K562 (cell line): ENCODE data around the gene GNAL. TPM values are rescaled to one million over a fixed set of nuclear protein-coding genes. Genes with fewer than 3 reads are reported as not detected.

Experiments
- ATAC-seq: fragments of 200-7000 bp; cut with Tn5 transposase; 3 replicates; pipeline ENCODE4 v1.9.1; 2020; ENCODE audit warnings: moderate library complexity
- BruUV-seq: library from RNA; stranded (reverse); fragments of 400-500 nt; replicated peaks from 2 replicates; lab custom pipeline; 2021; lab: Mats Ljungman, UMichigan
- CTCF ChIA-PET: fragments of 300-600 bp; formaldehyde crosslinking; extraction: SDS; loops from one replicate; lab custom pipeline; 2021; ENCODE audit warnings: low intra/inter-chr PET ratio; lab: Yijun Ruan, JAX
- POLR2A ChIA-PET: fragments of 300-600, 350-650 bp; sonication (Branson Sonifier 250); formaldehyde crosslinking; extraction: SDS; loops from one replicate; lab custom pipeline; 2021; ENCODE audit warnings: antibody characterized with exemption, inconsistent platforms; lab: Yijun Ruan, JAX
- DNase-seq, 4 experiments: peaks; one replicate each; pipeline versions ENCODE4 v3.0.0 to v3.0.0-alpha.2; 2011 to 2018; ENCODE audit warnings: low spot score in 3 of 4, mixed read lengths in 3 of 4; ENCODE audit errors: extremely low read depth in 1 of 4
- FAIRE-seq: peaks from 2 replicates; lab custom pipeline; 2011; peaks lifted over from hg19 to GRCh38; lab: Jason Lieb, UNC
- H2AFZ ChIP-seq: 2 replicates; pipeline ENCODE4 v1.6.0; 2011; ENCODE audit warnings: low read depth, low read length, control low read depth, inconsistent platforms
- H3K27ac ChIP-seq: fragments of 200-600 bp; 3 replicates; pipeline ENCODE4 v1.8.0; 2011; ENCODE audit warnings: low read depth, mild to moderate bottlenecking, control low read depth, inconsistent platforms, low read length, moderate library complexity, mixed read lengths; ENCODE audit errors: extremely low read depth
- H3K27me3 ChIP-seq, 2 experiments: fragments of 300-600 bp in 1 of 2; 2 replicates in 1 of 2; 3 replicates in 1 of 2; pipeline versions ENCODE4 v1.6.0 to v1.8.0; 2011; ENCODE audit warnings: inconsistent platforms in 2 of 2, low read length in 2 of 2, mild to moderate bottlenecking in 1 of 2, mixed read lengths in 1 of 2, moderate library complexity in 1 of 2; ENCODE audit not compliant: control insufficient read depth in 2 of 2, insufficient read depth in 2 of 2
- H3K36me3 ChIP-seq: fragments of 300-600 bp; 3 replicates; pipeline ENCODE4 v1.8.0; 2011; ENCODE audit warnings: mild to moderate bottlenecking, low read length, inconsistent platforms; ENCODE audit not compliant: control insufficient read depth, insufficient read depth
- H3K4me1 ChIP-seq, 2 experiments: fragments of 200-600 bp in 1 of 2; replicated peaks in 1 of 2; 2 replicates in 1 of 2; 3 replicates in 1 of 2; pipeline versions ENCODE4 v1.5.1 to v1.8.0; 2011; ENCODE audit warnings: inconsistent platforms in 2 of 2, low read length in 2 of 2, mild to moderate bottlenecking in 1 of 2, mixed read lengths in 1 of 2, moderate library complexity in 1 of 2; ENCODE audit not compliant: control insufficient read depth in 2 of 2, insufficient read depth in 2 of 2
- H3K4me2 ChIP-seq: 2 replicates; pipeline ENCODE4 v1.6.1; 2011; ENCODE audit warnings: low read length, control low read depth, inconsistent platforms, mixed read lengths; ENCODE audit not compliant: insufficient read depth
- H3K4me3 ChIP-seq: fragments of 200-600 bp; sonication (generic), shearing (Covaris generic); 2 replicates; pipeline ENCODE4 v1.5.1; 2016; ENCODE audit warnings: control low read depth, inconsistent platforms
- H3K79me2 ChIP-seq: fragments of 200-600 bp; 3 replicates; pipeline ENCODE4 v1.8.0; 2011; ENCODE audit warnings: low read length, inconsistent platforms; ENCODE audit not compliant: control insufficient read depth, insufficient read depth
- H3K9ac ChIP-seq, 2 experiments: 2 replicates each; pipeline versions ENCODE4 v1.6.0 to v1.6.1; 2011; ENCODE audit warnings: low read depth in 2 of 2, low read length in 2 of 2, control low read depth in 1 of 2, inconsistent platforms in 1 of 2, mild to moderate bottlenecking in 1 of 2, mixed read lengths in 1 of 2; ENCODE audit not compliant: insufficient read depth in 1 of 2
- H3K9me1 ChIP-seq: one replicate; pipeline ENCODE4 v1.6.0; 2011; ENCODE audit warnings: inconsistent platforms, mild to moderate bottlenecking, low read length, moderate library complexity; ENCODE audit not compliant: control insufficient read depth, insufficient read depth
- H3K9me3 ChIP-seq: replicated peaks from 2 replicates; pipeline ENCODE4 v1.5.1; 2011; ENCODE audit warnings: low read depth, low read length, inconsistent platforms; ENCODE audit not compliant: control insufficient read depth, insufficient read depth
- H4K20me1 ChIP-seq: replicated peaks from 2 replicates; pipeline ENCODE4 v1.6.1; 2011; ENCODE audit warnings: low read length, inconsistent platforms, mixed read lengths; ENCODE audit not compliant: control insufficient read depth, insufficient read depth
- BRD4 ChIP-seq: fragments of 200-600 bp; sonication (generic); IDR thresholded peaks from 2 replicates; pipeline ENCODE4 v1.6.1; 2017; ENCODE audit warnings: inconsistent platforms
- EZH2 ChIP-seq: IDR thresholded peaks from 2 replicates; pipeline ENCODE4 v1.6.1; 2012; ENCODE audit warnings: low read depth, mild to moderate bottlenecking, inconsistent platforms, low read length, borderline replicate concordance
- MAFF ChIP-seq: IDR thresholded peaks from 2 replicates; pipeline ENCODE4 v1.6.1; 2012; ENCODE audit warnings: low read length, improper control_type of control experiment
- PCBP1 ChIP-seq: fragments of 200-400 bp; formaldehyde crosslinking; IDR thresholded peaks from 2 replicates; pipeline ENCODE4 v1.6.1; 2018; ENCODE audit warnings: mild to moderate bottlenecking, low read depth, low read length; ENCODE audit not compliant: poor library complexity, severe bottlenecking
- PRPF4 ChIP-seq: fragments of 200-400 bp; formaldehyde crosslinking; IDR thresholded peaks from one replicate; pipeline ENCODE4 v1.6.1; 2017; ENCODE audit warnings: low read length, low read depth, mild to moderate bottlenecking; ENCODE audit not compliant: insufficient read depth, poor library complexity, severe bottlenecking
- PTRF ChIP-seq: fragments of 450-650 bp; IDR thresholded peaks from 2 replicates; pipeline ENCODE4 v1.6.1; 2016; ENCODE audit warnings: mild to moderate bottlenecking, missing genetic modification characterization, missing compliant biosample characterization
- SIRT6 ChIP-seq: IDR thresholded peaks from one replicate; pipeline ENCODE4 v1.6.1; 2012; ENCODE audit warnings: low read depth, mild to moderate bottlenecking, control low read depth, inconsistent platforms, low read length, moderate library complexity
- SMARCA4 ChIP-seq: fragments of 450-650 bp; IDR thresholded peaks from 2 replicates; pipeline ENCODE4 v1.6.1; 2016
- STAT5A ChIP-seq: IDR thresholded peaks from 2 replicates; pipeline ENCODE4 v1.6.1; 2012; ENCODE audit warnings: low read length, inconsistent platforms, borderline replicate concordance
- TRIM25 ChIP-seq: fragments of 450-650 bp; IDR thresholded peaks from 2 replicates; pipeline ENCODE4 v1.7.0; 2016; ENCODE audit warnings: borderline replicate concordance
- ZBTB7A ChIP-seq: IDR thresholded peaks from 2 replicates; pipeline ENCODE4 v1.6.1; 2011; ENCODE audit warnings: low read depth, mild to moderate bottlenecking, low read length, moderate library complexity, borderline replicate concordance; ENCODE audit not compliant: control insufficient read depth
- ZNF140 ChIP-seq: fragments of 250-450 bp; sonication (Bioruptor Pico); IDR thresholded peaks from 2 replicates; pipeline ENCODE4 v1.8.0; 2021; ENCODE audit warnings: moderate library complexity, mild to moderate bottlenecking, inconsistent platforms
- ZNF696 ChIP-seq: fragments of 250-450 bp; sonication (Bioruptor Pico); conservative IDR thresholded peaks from 2 replicates; pipeline ENCODE4 v1.4.0; 2020; ENCODE audit warnings: mild to moderate bottlenecking, moderate library complexity
- ZNF707 ChIP-seq: fragments of 250-450 bp; sonication (Bioruptor Pico); conservative IDR thresholded peaks from 2 replicates; pipeline ENCODE4 v1.8.0; 2022; ENCODE audit warnings: inconsistent platforms, mild to moderate bottlenecking, moderate library complexity
- ZNF75A ChIP-seq: fragments of 450-650 bp; formaldehyde crosslinking; IDR thresholded peaks from 2 replicates; pipeline ENCODE4 v1.4.0; 2020; ENCODE audit warnings: mild to moderate bottlenecking
- WGBS: fragments of 100-300 bp; shearing (Covaris generic); methylation state at CpG from one replicate; pipeline ENCODE4 v1.1.6; 2016; ENCODE audit warnings: low coverage, mixed read lengths; ENCODE audit not compliant: insufficient coverage; ENCODE audit errors: missing lambda C conversion rate; 5-methylcytosine and 5-hydroxymethylcytosine counted together
- in situ Hi-C: fragments of 300-500 bp; cut with MboI; formaldehyde crosslinking; loops from 4 replicates; pipeline ENCODE4 v1.15.0; 2018; ENCODE audit warnings: inconsistent platforms, mixed read lengths
- intact Hi-C: fragments of 100-400 bp; cut with micrococcal nuclease; formaldehyde crosslinking; loops from 2 replicates; pipeline ENCODE4 v1.14.2; 2022
- polyA plus RNA-seq, 8 experiments: library from polyadenylated mRNA; depleted of rRNA in 4 of 8; stranded (reverse) in 5 of 8; unstranded in 3 of 8; fragments of >200 nt; fragmentation: Nextera tagmentation in 2 of 8; fragmentation: Illumina TruSeq in 1 of 8; extraction: Ambion mirVana in 2 of 8; extraction: Trizol in 1 of 8; gene quantifications; 2 replicates each; pipeline versions ENCODE4 v1.2.1 to v1.2.3, GENCODE V29; 2011 to 2014; ENCODE audit warnings: inconsistent platforms in 1 of 8, missing spikeins in 1 of 8
- total RNA-seq, 7 experiments: library from RNA; depleted of rRNA in 6 of 7; stranded (reverse); fragments of >200 nt in 6 of 7; fragmentation: Illumina TruSeq in 2 of 7; extraction: Trizol in 2 of 7; gene quantifications; 2 replicates each; pipeline versions ENCODE4 v1.2.1 to v1.2.3, GENCODE V29; 2011 to 2021; ENCODE audit warnings: low replicate concordance in 1 of 7

The GNAL gene
- total and polyA plus RNA-seq, 9 of the 15 experiments (the other 6 are each of a cell fraction or from before 2014, with no cell fraction given), result under 0.01 to 0.10 (median 0.01) TPM; not detected in 5

GRCh38 chr18:11873670-11874340, 184.7 kb downstream of the GNAL start (continued):
- TF ChIP-seq PCBP1, result no peak
- no peak for TF ChIP-seq EZH2
- TF ChIP-seq SMARCA4, result no peak
- TF ChIP-seq ZNF75A, result no peak
- TF ChIP-seq, all 486 proteins: peak for 0

DNA sequence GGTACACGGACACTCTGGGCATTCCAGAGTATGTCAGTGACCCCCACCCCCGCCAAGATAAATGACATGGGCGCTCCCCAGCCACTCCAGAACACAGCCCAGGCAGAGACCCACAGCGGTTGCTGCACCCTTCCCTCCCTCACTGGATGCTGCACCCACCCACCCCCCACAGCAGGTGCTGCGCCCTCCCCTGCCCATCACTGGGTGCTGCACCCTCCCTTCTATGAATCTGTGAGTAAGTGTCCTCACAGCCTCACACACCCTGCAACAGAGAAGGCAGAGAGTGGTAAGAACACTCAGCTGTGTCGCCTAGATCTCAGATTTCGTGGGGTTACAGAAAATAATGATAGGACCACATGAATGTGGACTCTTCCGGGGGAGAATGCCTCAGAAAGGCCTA, 185.6 kb downstream of the GNAL start:
- intact Hi-C loops, result loop anchor here (5.0 kb wide), 1 partner anchor 217 kb away; no protein-coding TSS in a partner anchor
- POLR2A ChIA-PET, result no interaction called here
- in situ Hi-C loops, result no loop called here

More for the DNA sequence above, 185.6 kb downstream of the GNAL start:
- ATAC-seq, result no peak
- TF ChIP-seq ZBTB7A (no peak), PTRF (tag) (no peak), ZNF696 (CRISPR knock-in tag) (no peak), SIRT6 (no peak), BRD4 (no peak), ZNF707 (CRISPR knock-in tag) (no peak), STAT5A (no peak), TRIM25 (no peak), MAFF (no peak), PRPF4 (no peak), ZNF140 (no peak)
- H3K27ac ChIP-seq, result no peak overlapping the region
- no peaks in the 10 kb centered on the region for H3K9me1 ChIP-seq
- CTCF ChIA-PET, result interaction anchor here (0.9 kb wide), 1 partner anchor 142 kb away, joined by 3 read pairs; no protein-coding TSS in a partner anchor
- H3K36me3 ChIP-seq, result no peaks in the 10 kb centered on the region
- no peak overlapping the region for H3K4me3 ChIP-seq
- H3K4me1 ChIP-seq, result peaks cover 0 to 4% of the 10 kb centered on the region in 2 experiments; a peak in 3 of 5 replicates
- H4K20me1 ChIP-seq, result no peaks in the 10 kb centered on the region
- no peak overlapping the region for H2AFZ ChIP-seq
- H3K9me3 ChIP-seq, result no peaks in the 10 kb centered on the region; the same call in 1 of the 2 replicates
- H3K9ac ChIP-seq, result no peak overlapping the region
- H3K4me2 ChIP-seq, result no peak overlapping the region
- no peak for DNase-seq
- WGBS, result 16% methylated on average over 5 of the region's 8 CpGs
- no peaks in the 10 kb centered on the region for H3K79me2 ChIP-seq
- BruUV-seq, result no TSS peak
- FAIRE-seq, result no peak
- H3K27me3 ChIP-seq, result peaks cover 0 to 17% of the 10 kb centered on the region in 2 experiments; a peak in 3 of 5 replicates
